CD4-positive, alpha-beta T cell treated with Interleukin-10 for 1 hour (primary cell): ENCODE data around the gene ETV3.
A peak's percentile ranks its signal among the peaks of the same experiment; 100 is the strongest.
"Not testable (repeated sequence)": the region's sequence is repeated elsewhere in the genome, so short reads cannot be mapped to it uniquely, and the experiment has no call there.

Experiments used
- DNase-seq: peaks from one replicate; pipeline ENCODE4 v3.0.0-alpha.2; 2020

ETV3 gene

DNA sequence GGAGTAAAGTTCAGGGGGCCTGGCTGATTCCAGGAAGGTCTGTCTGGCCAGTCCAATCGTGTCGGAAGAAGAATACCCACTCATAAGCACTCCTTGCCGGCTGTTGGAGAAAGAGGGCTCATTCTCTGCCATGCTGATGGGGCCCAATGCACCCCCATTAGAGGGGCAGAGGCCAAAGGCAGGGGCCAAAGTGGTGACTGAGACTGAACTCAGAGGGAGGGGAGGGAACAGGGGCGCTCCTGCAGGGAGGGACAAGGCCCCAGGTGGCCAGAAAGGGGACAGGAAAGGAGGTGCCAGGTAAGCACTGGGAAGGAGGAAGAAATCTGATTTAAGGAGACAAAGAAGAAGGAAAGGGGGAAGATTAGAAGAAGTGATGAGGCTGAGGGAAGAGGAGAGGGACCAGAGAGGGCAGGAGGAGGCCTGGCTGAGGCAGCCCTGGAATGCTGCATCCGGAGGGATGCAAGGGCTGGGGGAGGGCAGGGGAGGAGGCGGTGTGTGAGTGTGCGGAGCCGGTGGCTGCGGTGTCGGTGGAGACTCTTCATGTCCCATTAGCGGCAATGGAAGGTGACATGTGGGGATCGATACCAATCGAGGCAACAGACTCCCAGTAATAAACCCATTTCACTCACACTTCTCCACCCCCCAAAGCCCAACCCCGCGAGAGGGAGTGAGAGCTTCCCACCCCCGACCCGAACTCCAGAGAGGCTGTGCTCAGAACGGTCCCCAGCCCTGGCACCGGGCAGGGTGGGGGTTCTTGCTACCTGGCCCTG lies 26.6 kb downstream of the ETV3 start:
- DNase-seq = no peak

DNA sequence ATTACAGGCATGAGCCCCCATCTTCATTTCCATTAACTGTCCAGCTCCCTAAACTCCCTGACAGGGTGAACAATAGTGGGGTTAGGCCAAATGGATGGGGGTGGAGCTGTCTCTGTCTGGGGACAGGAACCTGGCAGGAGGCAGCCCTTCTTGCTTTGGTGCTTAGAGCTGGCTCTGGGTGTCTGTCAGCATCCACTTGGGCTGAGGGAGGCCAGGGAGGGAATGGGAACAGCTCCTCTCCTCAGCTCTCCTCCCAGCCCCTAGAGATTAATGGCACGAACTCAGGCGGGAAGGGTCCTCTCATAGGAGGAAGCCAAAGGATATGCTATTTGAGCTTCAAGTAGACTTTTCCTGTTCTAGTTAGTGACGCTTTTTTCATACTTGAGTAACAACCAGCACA lies 27.5 kb downstream of the ETV3 start:
- no peak for DNase-seq

DNA sequence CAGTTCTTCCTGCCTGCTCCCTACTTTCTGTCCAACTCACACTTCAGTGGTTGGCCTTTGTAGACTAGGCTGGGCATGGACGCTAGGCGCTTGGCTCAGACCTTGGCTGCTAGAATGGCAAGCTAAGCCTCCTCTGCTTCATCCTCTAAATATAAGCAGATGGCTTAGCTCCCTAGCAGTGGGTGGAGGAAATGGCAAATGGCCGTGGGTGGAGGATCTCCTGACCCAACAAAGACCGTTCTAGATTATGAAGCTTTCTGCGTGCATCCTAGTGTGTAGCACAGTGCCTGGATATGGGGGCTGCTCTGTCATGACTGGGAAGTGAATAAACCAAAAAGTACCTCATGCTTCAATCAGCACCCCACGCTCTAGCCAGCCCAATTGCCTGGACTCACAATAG lies 28.2 kb downstream of the ETV3 start:
- no peak for DNase-seq

DNA sequence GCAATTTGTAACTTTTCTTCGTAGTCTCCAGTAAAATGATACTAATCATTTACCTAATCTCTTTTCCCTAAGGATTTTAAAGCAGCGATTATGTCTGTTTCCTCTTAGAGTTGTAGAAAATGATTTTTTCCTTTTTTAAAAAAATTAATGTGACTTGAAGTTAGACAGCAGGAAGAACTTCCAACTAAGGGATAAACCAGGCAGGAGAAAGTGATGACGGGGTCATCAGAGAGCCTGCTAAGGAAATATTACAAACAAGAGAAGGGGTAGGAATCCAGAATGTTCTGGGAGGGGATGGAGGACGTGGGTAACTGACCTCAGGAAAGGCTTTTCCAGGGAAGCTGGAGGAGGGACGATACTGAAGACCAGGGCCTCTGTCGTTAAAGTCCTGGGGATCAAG lies 29.7 kb downstream of the ETV3 start:
- no peak for DNase-seq

DNA sequence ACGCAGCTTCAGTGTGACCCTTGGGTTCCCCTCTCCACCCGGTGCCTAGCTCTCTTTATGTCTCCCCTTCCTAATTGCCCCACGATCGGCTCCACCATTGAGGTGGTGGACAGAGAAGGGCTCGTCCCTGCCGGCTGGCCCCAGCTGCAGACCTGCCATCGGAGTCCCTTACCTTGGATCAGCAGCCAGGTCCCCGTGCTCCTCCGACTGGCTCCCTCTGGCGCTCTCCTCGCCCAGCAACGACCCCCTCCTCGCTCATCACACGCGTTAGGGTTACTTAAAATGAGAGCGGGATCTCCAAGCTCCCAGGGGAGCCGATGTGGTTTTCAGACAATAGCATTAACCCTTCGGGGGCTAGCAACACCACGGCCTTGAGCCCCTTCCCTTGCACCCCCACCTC lies 30.5 kb downstream of the ETV3 start:
- DNase-seq = no peak

DNA sequence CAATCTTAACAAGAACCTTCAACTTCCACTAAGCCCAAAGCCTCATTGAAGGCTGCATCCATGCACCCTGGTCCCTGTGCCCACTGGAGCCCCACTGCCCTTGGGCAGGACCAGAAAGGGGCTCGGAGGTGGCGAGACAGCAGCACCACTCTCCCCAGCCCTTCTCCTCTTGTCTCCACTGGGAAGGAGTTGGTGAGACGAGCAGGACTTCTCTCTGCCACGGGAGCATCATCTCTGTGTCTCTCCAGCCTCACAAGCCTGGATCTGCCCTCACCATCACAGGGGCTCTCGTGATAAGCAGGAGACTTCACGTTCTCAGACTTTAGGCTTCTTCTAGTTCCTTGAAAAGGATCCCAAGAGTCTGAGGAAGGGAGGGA lies 31.4 kb downstream of the ETV3 start:
- no peak for DNase-seq

DNA sequence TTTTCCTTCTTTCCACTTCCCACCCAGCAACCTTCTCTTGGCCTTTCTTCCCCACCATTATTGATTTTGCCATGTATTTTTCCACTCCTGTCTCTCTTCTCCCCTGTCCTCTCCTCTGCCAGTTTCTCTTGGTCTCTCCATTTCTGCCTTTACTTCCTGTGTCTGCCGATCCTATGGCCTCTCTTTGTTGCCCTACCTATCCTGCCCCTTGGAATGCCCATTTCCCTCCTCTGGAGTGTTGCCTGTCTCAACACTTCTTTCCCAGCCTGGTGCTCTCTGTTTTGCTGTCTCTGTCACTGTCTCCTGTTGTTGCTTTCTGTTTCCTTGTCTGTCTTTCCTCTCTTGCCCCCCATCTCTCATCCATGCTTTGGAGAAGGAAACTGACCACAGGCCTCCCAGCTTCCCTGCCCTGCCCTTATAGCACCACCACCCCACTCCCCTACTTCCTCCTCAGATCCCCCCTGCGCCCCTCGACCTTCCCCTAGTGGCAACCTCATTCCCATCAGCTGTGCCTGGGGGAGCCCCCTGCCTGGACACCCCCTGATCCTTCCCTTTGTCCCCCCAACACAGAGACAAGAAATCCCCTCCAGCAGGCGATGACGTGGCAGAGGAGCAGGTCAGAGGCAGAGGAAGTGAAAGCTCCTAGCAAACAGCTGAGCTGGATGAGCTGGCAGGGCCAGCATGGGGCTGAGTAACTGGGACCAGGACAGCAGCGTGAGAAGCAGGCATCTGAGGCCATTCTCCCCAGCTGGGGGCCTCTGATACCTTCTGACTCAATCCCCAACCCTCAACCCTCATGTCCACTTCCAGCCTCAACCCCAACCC lies 32.0 kb downstream of the ETV3 start:
- DNase-seq = peak; percentile 19

DNA sequence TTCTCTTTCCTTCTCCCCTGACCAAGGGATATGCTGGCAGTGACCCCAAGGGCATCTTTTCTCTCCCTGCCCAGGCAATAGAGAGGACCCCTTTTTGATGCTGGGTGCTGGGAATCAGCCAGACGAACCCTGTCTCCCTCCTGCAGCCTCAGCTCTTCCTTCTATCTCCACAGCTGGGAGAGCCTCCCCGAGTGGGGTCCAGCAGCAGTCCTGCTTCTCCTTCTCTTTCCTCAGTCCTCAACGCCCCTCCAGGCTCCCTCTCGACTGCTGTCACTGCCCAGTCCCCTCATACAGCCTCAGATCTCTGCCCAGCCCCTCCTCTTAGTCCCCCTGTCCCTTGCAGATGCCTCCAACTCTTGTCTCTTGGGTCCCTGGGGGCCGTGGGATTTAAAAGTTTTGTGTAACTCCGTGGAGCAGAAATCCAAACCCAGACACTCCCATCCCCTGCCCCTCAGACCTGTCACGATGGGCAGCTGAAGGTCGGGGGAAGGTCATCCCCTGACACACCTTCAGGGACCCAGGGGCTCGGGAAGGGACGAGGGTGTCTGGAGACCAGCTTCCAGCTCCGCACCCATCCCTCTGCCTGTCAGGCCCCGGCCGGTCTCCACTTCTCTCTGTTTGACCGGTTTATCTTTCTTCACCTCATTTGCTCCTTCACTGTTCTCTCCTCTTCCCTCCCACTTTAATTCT lies 32.8 kb downstream of the ETV3 start:
- no peak for DNase-seq

DNA sequence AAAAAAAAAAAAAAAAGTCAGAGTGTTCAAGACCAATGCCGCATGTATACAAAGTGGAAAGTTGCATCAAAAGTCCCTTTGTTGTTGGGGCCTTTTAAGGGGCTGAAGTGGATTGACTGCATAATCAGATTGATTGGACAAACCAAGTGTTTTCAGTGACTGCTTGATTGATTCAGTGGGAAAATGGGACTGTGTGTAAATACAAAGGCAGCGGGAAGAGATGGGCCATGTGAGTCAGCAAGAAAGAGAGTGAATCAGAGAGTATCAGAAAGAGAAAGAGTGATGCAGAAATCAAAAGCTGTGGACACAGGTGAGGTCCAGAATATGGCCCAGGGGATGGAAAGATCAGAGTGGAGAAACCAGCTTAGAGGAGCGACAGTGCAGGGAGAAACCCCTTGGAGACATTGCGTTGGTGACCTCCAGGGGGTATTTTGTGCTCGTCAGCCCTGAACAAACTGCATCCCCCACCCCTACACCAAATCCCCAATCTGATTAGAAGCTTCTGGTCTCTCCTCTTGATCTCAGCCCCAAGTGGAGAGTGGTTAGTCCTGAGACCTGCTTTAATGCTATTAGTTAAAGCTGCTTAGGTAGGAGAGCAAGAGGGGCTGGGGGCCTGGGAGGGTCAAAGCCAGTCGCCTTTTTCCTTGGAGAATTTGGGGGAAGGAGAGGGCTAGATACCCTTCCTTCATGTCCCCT lies 33.4 kb downstream of the ETV3 start:
- DNase-seq = no peak

DNA sequence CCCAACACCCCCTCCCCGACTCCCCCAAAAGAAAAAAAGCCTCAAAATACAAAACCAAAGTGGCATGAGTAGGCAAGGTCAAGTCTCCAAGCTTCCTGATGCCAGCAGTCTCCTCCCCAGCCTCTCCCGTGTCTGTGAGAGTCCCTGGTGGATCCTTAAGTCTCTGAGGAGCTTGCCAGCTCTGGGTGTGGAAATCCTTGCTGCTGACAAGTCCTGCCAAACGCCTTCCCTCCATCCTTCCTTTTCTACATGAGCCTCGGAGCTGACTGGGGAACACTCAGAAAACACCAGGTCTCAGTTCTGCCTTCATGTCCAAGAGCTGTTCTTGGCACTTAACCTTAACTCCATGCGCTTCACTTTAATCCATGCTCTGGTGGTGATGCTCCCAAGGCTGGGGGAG lies 34.9 kb downstream of the ETV3 start:
- no peak for DNase-seq

DNA sequence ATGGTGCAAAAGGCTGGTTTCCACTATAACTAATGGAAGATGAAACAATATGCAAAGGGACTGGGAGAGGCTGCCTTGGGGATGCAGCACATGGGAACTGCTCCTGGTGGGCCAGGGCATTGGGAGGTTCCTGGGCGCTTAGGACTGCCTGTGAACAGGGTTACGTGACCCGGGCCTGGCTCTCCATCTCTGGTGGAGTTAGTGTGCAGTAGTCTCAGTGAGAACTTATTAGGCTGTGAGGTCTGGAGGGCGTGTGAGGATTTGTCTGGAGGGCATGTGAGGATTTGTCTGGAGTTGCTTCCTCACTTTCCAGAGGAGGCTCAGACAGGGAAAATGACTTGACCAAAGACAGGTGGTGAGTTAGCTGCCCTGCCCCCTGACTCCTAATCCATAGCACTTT lies 37.0 kb downstream of the ETV3 start:
- DNase-seq = no peak

DNA sequence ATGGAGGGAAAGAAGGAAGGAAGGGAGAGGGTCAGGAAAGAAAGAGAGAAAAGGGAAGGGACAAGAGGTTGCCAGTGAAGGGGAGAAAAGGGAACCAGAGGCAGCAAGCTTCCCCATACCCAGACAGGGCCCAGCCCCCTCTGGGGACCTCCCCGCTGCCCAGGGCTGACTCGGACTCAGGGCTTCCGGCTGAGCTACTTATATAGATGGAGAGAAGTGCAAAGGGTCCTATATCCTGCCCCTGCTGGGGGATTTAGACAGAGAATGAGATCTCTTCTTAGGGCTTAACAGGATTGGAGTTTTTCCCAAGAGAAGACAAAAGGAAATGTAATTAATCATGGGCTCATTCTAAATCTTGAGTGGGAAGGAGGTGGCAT lies 38.6 kb downstream of the ETV3 start, which contains the start of gene ETV3L:
Gene ETV3L, minus strand, starts transcription at position 176 of the 377 bp plus-strand sequence. CDS start 285 bp downstream, outside the sequence.
- DNase-seq = no peak

DNA sequence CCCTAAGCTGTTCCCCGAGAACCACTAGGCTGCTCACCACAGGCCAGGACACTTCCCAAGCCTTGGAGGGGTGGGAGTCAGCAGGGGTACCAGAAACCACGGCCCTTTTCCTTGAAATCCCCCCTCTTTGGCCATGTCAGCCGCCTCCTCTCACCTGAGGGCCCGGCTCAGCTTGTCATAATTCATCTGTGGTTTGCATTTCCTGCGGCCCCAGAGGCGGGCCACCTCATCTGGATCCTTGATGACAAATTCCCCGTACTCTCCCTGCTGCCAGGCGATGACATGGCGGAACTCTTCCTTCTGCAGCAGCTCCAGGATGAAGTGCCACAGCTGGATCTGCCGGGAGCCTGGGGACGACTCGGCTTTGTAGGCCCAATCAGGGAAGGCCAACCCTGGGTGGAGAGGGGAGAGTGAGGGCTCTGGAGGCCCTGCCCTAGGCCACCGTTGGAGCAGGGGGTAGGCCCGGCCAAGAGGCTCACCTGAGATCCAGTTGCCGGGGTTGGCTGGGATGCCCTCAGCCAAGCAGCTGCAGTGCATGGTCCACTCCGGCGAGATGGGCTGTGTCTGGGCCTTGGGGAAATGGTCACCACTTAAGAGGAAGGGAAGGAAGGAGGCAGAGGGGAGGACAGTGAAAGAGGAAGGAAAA lies 39.1 kb downstream of the ETV3 start:
- not testable (repeated sequence) for DNase-seq

DNA sequence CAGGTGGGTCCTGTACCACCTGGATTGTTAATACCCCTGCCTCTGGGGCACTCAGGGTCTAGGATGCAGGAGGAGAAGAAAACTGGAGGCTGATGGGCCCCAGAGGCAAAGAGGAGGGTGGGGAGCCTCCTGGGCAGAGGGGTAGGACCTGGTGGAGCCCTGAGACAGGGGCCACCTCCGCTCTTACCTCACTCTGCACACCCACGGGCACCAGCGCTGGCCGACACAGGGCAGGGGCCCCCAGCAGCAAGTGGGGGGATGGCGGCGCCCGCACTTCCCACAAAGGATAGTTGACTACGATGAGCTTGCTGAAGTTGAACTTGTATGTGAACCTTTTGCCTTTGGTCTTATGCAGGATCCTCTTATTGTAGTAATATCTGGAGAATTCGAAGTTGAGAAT lies 39.7 kb downstream of the ETV3 start:
- no peak for DNase-seq

DNA sequence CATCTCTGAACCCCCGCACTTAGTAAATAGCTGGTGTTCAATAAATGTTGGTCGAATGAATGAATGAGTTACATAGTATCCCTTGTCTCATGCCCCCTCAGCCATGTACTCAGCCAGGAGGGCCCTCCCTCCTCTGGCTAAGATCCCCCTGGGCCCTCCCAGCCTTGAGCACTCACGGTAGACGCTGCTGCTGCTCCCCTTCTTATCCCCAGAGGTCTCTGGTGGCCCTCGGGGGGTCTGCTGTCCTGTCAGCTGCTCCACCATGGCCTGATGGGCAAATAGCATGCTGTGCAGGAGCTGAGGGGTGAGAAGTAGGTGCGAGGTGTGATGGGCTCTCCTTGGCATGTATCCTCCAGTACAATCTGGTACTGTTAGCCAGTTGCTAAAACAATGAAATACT lies 40.5 kb downstream of the ETV3 start:
- DNase-seq = no peak

DNA sequence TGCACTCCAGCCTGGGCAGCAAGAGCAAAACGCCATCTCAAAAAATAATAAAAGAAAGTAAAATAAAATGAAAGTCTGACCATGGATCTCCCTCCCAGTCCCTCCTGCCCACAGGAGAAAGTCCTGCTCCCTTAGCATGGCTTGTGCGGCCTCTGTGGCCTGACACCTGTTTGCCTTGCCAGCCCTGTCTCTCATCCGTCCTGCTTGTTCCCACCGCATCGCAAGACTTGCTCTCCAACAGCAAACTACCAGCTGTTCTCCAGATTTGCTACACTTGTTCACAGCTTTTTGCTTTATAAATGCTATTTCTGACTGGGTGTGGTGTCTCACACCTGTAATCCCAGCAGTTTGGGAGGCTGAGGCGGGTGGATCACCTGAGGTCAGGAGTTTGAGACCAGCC lies 41.3 kb downstream of the ETV3 start:
- no peak for DNase-seq

DNA sequence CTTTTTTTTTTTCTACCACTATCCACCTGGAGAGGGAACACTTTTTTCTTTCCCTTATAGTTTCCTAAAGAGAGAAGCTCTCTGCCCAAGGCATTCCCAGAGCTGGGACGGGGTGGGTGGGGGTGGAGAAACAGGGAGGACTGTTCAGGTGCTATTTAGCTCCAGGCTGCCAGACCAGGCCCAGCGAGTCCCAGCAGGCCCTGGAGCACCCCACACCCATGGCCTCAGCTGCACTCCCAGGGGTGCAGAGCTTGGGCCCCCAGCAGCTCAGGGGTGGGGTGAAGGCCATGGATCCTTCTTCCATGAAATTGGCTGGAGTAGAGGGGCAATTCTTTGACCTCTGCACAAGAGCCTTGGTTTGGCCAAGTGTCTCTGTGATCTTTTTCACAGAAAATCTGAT lies 42.6 kb downstream of the ETV3 start:
- DNase-seq = no peak

DNA sequence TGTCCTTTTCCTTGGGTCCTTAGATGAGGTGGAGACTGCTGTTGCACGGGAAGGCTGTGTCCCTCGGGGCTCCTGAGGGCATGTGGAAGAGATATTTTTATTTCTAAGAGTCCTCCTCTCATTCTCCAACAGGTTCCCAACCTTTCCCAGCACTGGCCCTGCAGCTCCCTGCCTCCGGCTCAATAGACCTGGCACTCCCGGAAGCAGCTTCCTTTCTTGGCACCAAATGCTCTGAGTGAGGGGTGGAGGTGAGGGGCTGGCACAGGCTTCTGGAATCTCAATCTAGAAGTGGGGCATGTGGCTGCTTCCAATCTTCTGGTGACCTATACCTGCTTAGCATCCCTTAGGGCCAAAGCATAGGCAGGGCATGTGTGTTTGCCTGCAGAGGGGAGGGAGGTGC lies 43.1 kb downstream of the ETV3 start:
- no peak for DNase-seq

DNA sequence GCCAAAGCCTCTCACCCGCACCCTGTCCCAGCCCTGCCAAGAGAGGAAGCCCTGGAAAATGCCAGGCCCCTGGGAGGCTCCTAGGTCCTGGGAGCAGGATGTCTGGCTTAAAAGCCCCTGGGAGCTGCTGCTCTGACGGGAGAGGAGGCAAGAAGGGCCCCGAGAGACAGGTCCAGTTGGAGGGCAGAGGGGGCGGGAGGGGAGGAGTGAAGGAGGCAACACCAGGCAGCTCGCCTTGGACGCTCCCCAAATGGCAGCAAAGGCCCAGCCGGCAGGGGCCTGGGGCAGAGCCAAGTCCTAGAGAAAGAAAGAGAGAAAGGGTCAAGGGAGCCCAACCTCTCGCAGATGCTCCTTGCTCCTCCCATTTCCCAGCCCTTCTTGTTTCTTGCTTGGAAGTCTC lies 45.4 kb downstream of the ETV3 start:
- no peak for DNase-seq

DNA sequence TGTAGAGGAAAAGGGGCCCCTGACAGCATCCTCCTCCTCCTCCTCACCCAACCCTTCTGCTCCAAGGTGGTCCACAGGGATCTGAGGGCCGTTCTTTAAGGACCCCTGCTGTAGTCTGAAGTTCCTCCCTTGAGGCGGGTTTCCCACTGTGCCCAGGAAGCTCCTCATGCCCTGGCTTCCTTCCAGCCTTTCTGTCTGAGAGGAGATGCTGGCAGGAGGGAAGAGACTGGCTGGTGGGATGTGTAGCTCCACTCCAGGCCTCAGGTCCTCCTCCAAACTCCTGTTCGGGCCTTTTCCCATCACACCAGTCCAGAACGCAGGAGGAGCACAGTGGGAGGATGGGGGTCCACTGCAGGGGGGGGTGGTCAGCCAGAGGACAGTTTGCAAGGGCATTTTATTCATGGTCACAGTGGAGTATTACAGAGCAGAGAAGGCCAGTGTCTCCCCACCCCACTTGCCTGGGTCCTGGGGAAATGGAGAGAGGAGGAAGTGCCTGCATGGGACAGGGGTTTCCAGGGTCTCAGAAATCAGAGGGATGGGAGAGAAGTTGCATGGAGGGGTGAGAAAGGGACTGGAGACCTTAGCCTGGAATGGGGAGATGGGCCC lies 46.4 kb downstream of the ETV3 start:
- DNase-seq = no peak

DNA sequence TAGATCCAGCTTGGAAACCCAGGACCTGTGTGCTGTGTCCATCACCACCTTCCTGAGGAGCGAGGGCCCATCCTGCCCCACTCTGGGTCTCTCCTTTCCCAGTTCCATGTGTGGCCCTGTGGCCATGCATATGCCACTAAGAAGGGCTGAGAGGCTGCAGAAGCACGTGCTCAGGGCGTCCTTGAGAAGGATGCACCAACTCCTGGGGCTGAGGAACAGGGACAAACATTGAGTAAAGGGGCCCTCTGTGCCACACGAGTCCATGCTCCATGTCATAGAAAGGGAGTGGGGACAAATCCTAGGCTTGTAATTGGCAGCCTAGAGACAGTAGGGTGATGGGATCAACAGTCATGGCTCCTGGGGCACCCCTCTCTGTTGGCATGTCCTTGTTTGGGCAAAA lies 47.0 kb downstream of the ETV3 start:
- DNase-seq = no peak

DNA sequence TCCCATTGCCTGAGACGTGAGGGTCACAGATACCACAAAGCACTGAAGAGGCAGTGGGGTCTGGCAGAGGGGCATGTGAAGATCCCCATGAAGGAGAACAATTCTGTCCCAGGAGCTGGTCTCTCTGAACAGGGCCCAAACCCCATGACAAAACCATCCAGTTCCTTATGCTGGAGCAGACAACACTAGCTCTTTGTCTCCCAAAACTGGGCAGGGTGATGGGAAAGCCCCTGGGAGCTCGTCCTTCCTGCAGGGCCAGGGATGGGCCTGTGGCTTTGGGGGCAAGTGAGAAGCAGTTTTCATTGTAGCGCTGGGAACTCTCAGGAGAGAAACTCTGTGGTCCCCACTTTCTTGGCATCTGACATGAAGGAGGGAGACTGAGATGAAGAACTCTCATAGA lies 47.4 kb downstream of the ETV3 start:
- DNase-seq = no peak
